RKO (cell line): ENCODE results near the gene F9.

Experiments
- DNase-seq: peaks from one replicate; pipeline ENCODE4 v3.0.0-alpha.2; 2016; ENCODE audit warnings: low spot score

F9 gene

GRCh38 chrX:139600105-139600504 is 69.6 kb downstream of the F9 start:
- no peak for DNase-seq
